Activated gamma-delta T cell treated with Interleukin-2 at 50 U/mL for 16 hours (primary cell): ENCODE measurements around the gene TET1.
A peak's percentile ranks its signal among the peaks of the same experiment; 100 is the strongest.
"Not testable (repeated sequence)": the region's sequence is repeated elsewhere in the genome, so short reads cannot be mapped to it uniquely, and the experiment has no call there.

ENCODE experiments used
- DNase-seq: peaks from one replicate; pipeline ENCODE4 v3.0.0-alpha.2; 2020

Gene TET1

GRCh38 chr10:68560186-68560942 lies at the start of gene TET1:
Gene TET1, plus strand, starts transcription at chr10:68560337. Its CDS starts 12,002 bp downstream, at chr10:68572339.
- DNase-seq = no peak

DNA sequence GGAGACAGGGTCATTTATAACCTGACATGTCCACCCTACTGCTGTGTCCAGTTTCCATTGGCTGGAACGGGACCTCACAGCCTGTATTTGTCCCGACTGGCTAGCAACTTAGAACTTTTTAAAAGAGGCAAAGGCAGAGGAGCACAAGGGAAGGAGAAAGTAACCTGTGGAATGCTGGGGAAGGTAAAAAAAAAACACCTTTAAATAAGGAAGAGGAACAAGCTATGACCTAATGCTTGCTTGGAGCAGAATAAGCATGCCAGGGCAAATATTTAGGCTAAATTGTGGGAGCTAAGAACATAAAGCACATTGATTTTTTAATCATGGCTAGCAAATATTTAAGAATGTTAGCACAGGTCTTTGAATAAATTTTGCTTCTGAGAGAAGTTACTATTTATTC lies 43.9 kb upstream of the TET1 start:
- not testable (repeated sequence) for DNase-seq

- no peak for DNase-seq
These were observed 43.4 kb upstream of the TET1 start for GRCh38 chr10:68516766-68517165.

DNA sequence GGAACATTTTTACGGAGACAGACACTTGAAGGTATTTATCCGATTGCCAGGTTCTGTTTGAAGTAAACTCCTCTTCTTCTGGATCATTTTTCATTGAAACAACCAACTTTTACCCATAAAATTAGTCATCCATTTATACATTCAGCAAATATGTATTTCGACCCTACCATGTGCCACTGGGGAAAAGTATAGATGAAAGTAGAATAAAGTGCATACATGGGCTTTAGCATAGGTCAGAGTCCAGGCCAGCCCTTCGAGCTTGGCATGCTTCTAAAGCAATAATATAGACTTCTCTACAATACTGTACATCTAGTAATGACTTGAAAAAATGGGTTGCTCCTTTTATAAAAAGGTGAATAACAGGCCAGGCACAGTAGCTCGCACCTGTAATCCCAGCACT lies 42.9 kb upstream of the TET1 start:
- no peak for DNase-seq

DNA sequence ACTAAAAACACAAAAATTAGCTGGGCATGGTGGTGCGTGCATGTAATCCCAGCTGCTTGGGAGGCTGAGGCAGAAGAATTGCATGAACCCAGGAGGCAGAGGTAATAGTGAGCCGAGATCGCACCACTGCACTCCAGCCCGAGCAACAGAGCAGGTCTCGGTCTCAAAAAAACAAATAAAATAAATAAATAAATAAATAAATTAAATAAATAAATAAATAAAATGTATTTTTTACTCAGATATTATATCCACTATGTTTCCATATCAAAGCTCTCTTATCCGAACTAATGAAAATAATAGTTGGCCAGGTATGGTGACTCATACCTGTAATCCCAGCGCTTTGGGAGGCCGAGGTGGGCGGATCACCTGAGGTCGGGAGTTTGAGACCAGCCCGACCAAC lies 41.5 kb upstream of the TET1 start:
- DNase-seq = not testable (repeated sequence)

DNA sequence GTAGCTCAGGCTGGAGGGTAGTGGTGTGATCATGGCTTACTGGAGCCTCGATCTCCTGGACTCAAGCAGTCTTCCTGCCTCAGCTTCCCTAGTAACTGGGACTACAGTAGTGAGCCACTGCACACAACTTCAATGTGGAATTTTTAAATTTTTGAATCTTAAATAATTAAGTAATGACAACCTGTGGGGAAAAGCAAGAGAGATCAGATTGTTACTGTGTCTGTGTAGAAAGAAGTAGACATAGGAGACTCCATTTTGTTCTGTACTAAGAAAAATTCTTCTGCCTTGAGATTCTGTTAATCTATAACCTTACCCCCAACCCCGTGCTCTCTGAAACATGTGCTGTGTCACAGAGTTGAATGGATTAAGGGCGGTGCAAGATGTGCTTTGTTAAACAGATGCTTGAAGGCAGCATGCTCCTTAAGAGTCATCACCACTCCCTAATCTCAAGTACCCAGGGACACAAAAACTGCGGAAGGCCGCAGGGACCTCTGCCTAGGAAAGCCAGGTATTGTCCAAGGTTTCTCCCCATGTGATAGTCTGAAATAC lies 34.6 kb upstream of the TET1 start:
- not testable (repeated sequence) for DNase-seq

DNA sequence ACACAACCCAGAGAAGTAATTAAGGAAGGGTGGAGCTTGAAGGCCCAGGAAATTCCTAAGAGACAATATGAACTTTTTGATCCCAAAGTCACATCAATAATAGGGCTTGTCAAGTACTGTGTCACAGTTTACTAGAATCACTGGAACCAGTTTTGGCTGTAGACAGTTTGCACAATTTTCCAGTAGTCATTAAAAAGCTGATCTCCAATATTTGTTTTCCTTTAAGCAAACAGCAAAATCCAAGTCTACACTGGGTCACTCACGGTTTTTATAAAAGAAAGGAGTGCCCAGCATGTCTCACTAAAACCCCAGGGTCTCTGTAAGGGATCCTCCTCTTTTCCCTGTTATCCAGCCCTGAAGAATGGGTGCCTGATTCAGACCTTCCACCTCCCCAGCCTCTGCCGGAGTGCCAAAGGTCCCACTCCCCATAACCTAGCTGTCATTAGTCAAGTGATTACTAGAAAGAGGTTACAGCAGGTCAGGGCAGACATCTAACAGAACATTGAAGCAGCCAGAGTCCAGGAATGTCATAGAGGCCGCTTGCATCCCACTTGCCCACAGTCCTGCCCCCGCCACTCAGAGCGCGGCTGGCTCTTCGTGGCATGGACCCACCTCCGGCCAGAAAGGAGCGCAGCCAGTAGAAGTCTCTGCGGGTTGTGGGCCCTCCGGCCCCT lies 33.4 kb upstream of the TET1 start:
- no peak for DNase-seq

DNA sequence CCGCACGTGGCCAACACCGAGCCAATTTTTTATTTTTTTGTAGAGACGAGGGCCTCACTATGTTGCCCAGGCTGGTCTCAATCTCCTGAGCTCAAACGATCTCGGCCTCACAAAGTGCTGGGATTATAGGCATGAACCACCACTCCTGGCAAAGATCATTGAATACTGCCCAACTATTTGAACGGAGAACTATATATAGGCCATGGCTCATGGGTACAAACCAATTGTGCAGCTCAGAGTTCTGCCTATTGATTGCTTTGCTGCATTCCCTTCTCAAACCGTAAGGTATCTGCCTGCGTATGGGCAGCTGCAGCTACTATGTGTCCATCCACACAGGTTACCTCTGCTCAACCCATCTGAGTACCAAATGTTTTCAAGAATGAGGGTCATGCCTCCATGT lies 23.2 kb upstream of the TET1 start:
- DNase-seq = no peak

DNA sequence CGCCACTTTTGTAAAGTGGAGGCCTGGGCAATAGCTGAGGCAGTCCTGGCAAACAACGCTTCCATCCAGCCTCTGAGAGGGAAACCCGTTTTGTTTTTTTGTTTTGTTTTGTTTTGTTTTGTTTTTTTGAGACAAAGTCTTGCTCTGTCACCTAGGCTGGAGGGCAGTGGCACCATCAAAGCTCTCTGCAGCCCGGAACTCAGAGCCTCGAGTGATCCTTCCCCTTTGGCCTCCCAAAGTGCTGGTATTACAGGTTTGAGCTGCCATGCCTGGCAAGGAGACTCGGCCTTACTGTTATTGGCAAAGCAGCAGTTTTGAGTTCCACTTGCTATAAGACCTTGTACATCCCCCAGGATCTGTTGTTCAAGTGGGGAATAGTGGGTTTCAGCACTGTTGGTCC lies 22.3 kb upstream of the TET1 start:
- DNase-seq = no peak

GRCh38 chr10:68543004-68543918 lies 16.9 kb upstream of the TET1 start:
- DNase-seq = no peak

DNA sequence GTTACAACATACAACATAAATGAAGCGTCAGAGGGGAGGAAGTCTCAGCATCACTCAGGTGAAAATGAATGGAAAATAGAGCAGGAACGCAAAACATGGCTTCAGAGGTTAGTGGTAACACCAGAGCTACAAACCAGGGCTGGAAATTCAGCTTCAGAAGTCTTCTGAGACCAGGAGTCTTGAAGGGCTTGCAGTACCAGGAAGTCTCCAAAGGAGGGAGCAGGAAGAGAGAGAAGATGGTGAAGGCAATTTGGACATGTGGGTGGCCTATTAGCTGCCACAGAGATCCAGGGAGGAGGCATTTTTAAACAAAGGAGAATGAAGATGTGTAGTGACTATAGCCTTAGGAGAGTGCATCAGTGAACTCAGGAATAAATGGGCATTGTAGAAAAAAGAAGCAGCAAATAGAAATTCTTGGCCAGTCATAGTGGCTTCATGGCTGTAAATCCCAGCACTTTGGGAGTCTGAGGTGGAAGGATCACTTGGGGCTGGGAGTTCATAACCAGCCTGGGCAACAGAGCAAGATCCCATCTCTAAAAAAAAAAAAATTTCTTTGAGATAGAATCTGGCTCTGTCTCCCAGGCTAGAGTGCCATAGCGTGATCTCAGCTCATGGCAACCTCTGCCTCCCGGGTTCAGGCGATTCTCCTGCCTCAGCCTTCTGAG lies 9.3 kb upstream of the TET1 start:
- DNase-seq = peak; percentile 29

- no peak for DNase-seq
These were observed 7.0 kb upstream of the TET1 start for GRCh38 chr10:68553138-68553537.

GRCh38 chr10:68553599-68553998 lies 6.5 kb upstream of the TET1 start:
- no peak for DNase-seq

- DNase-seq = no peak
These were observed 1.7 kb upstream of the TET1 start for GRCh38 chr10:68558478-68558877.

- DNase-seq = no peak
These were observed 886 bp upstream of the TET1 start for GRCh38 chr10:68559251-68559650.

GRCh38 chr10:68559841-68560185 lies 324 bp upstream of the TET1 start:
- peak; percentile 5 for DNase-seq

GRCh38 chr10:68560943-68561864 lies 1.1 kb downstream of the TET1 start:
- DNase-seq = no peak

DNA sequence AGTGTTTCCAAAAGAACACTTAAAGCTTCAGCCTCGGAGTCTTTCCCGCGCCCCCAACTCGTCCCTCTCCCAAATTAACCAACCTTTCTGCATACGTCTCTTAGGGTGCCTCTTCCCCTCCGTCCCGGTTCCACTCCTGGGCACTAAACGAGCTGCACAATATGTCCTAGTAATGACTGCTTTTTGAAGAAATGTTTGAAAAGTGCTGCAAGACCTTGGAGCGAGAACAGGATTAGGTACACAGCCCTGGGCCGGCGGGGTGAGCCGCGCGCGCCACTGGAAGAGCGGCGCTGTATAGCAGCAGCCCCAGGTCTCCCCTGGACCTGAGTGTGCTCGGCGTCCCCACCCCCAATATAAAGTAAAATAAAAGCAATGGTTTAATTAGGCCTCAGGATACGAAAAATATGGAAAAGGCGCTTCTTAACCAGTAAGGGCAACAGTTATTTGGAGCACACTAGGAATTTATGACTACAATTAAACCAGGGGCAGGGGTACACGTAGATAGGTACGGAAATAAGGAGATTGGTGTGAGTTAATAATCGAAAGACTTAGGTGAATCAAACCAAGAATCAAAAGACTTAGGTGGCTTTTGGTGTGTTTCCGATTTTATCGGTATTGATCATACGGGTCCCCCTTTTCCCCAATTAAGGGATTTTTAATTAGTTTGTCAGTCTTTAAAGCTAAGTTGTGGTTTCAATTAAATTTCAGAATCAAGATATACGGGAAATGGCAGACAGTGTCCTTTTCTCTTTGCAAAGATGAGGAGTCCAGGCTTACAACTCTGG lies 1.9 kb downstream of the TET1 start:
- no peak for DNase-seq

DNA sequence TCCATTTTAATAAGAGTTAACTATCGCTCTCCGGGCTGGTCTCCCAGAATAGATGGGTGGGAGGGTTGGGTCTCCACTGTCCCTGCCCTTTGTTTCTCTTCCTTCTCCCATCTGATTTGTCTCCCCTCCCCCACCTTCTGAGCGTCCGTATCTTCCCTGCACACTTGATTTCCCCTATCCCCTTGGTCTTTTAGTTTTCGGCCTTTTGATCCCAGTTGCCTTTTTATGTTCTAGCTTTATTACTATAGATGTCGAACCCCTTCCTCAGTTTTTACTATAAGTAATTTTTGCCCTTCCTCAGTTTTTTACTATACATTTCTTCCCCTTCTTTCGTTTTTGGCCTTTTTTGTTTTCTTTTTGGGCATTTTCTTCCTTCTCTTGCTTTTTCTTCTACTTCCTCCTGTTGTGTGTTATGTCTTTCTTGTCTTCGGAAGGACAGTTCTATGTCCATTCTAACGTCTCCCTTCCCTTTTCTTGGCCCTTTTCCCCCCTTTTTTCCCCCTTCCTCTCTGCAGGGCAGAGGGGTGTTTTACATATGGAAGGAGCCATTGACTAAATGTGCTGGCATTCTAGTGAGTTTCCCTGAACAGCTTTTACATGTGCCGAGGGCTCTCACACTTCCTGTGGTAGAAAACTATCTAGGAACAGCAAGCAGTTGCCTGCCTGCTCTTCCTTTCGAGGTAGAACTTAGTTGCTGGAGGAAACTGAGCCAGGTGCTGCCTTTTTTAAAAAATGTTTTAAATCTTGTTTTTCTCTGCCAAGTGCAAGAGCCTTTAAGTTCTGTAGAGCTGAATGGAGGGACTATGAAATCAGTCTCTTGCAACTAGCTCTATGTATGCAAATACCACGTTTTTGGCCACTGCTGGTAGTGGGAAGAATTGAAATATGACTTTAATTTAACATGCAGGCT lies 2.8 kb downstream of the TET1 start:
- DNase-seq = no peak

DNA sequence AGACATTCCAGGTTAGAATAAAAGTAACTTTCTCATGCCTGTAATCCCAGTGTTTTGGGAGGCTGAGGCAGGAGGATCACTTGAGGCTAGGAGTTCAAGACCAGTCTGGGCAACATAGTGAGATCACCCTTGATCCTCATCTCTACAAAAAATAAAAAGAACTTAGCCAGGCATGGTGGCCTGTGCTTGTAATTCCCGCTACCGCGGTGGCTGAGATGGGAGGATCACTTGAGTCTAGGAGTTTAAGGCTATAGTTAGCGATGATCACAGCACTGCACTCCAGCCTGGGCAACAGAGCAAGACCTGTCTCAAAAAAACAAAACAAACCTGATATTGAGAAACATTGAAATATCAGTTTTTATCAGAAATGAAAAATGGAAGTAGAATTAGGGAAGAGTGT lies 4.6 kb downstream of the TET1 start:
- no peak for DNase-seq
